ENCODE data around the gene SIM2. TPM values are rescaled to one million over a fixed set of nuclear protein-coding genes. Genes with fewer than 3 reads are reported as not detected.

SIM2 gene
- total RNA-seq, 1 experiment from 2014 or later, result not detected

DNA sequence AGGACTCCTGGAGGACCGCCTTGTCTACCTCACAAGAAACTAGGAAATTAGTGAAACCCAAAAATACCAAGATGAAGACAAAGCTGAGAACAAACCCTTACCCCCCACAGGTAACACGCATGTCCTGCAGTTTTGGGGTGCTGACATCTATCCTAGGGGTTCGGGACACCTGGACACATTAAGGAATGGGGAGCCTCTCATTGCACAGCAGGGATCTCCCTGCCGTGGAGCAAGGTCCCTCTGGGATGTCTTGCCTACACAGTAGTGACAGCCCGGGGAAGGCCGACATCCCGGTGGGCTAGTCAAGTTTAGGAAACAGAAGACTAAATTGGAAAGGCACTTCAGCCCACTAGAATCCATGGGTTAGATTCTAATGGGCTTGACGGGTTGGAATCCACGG is 44.5 kb downstream of the SIM2 start:
- H2BK5ac ChIP-seq (ENCODE audit: insufficient read length, low read length), result no peak overlapping the region
- H4K20me1 ChIP-seq (ENCODE audit: control insufficient read depth, insufficient read depth, insufficient read length), result no peaks in the 10 kb centered on the region
- H3K4me3 Mint-ChIP-seq, result no peak overlapping the region
- H3K23ac ChIP-seq (ENCODE audit: insufficient read length, low read depth, low read length), result no peak overlapping the region
- H3K36me3 Mint-ChIP-seq (ENCODE audit: insufficient read depth in 1 of 3, low read depth in 3 of 3), result no peaks in the 10 kb centered on the region
- no peak overlapping the region for H3K56ac ChIP-seq (ENCODE audit: insufficient read length, low read depth, low read length)
- no peak overlapping the region for H4K91ac ChIP-seq (ENCODE audit: insufficient read length, low read depth, low read length)
- H3K27ac ChIP-seq (ENCODE audit: insufficient read length, low read depth, low read length), result no peak overlapping the region
- no peak overlapping the region for H3T11ph ChIP-seq (ENCODE audit: low read length)
- H3K9me3 ChIP-seq (ENCODE audit: control insufficient read depth, low read depth, low read length), result no peaks in the 10 kb centered on the region
- H3K14ac ChIP-seq (ENCODE audit: insufficient read depth, low read length), result no peak overlapping the region
- no peak overlapping the region for H2AFZ ChIP-seq (ENCODE audit: low read length)
- no peaks in the 10 kb centered on the region for H3K79me1 ChIP-seq (ENCODE audit: insufficient read depth, low read depth, low read length, poor library complexity, severe bottlenecking)
- H3K4ac ChIP-seq (ENCODE audit: low read depth, low read length), result no peak overlapping the region
- no peaks in the 10 kb centered on the region; the same call in 1 of the 2 replicates for H3K4me1 ChIP-seq (ENCODE audit: insufficient read depth, low read length)
- no peak overlapping the region for H3K4me2 ChIP-seq (ENCODE audit: insufficient read depth, insufficient read length, low read length)
- H2BK12ac ChIP-seq (ENCODE audit: insufficient read length, low read depth, low read length), result no peak overlapping the region
- no peaks in the 10 kb centered on the region for H3K79me2 ChIP-seq (ENCODE audit: insufficient read depth, low read length)
- no peaks in the 10 kb centered on the region for H3K27me3 ChIP-seq (ENCODE audit: insufficient read depth, low read length)
- no peak overlapping the region for H3K27ac Mint-ChIP-seq
- no peak overlapping the region for H2BK120ac ChIP-seq (ENCODE audit: low read depth, low read length, poor library complexity, severe bottlenecking)
- H2AK5ac ChIP-seq (ENCODE audit: insufficient read length, low read length), result no peak overlapping the region
- peaks cover 16 to 18% of the 10 kb centered on the region in 2 experiments for H3K4me1 Mint-ChIP-seq
- no peak overlapping the region for H3K18ac ChIP-seq (ENCODE audit: insufficient read length, low read depth, low read length)
- H2BK15ac ChIP-seq (ENCODE audit: low read depth, low read length), result no peak overlapping the region
- H4K5ac ChIP-seq (ENCODE audit: insufficient read length, low read depth, low read length), result no peak overlapping the region
- WGBS (ENCODE audit: extremely low coverage, insufficient read length, low lambda C conversion rate), result no CpG with 5 or more reads among the region's 9 CpGs
- H3K9me3 Mint-ChIP-seq, result no peaks in the 10 kb centered on the region
- no peak overlapping the region for H4K8ac ChIP-seq (replicated peaks; ENCODE audit: insufficient read length, low read depth, low read length)
- H2BK20ac ChIP-seq (ENCODE audit: low read depth, low read length, poor library complexity, severe bottlenecking), result no peak overlapping the region
- no peak for DNase-seq
- H3K23me2 ChIP-seq (ENCODE audit: insufficient read length, low read depth, low read length, poor library complexity, severe bottlenecking), result peaks cover 7% of the 10 kb centered on the region
- H3K9ac ChIP-seq (ENCODE audit: extremely low read depth, insufficient read length, low read length), result no peak overlapping the region
- TF ChIP-seq CTCF (conservative IDR thresholded peaks at IDR 0.05), result no peak
- peaks cover 39% of the 10 kb centered on the region for H3K27me3 Mint-ChIP-seq (ENCODE audit: low read depth)

All from H9 (cell line).